HEK293 (cell line): ENCODE data around the gene AGPAT4.

Source experiments
- CTCF ChIA-PET: fragments of 350-600 bp; formaldehyde crosslinking; extraction: SDS; loops from one replicate; lab custom pipeline; 2021; ENCODE audit warnings: antibody characterized with exemption; lab: Yijun Ruan, JAX
- POLR2A ChIA-PET: fragments of 300-600 bp; formaldehyde crosslinking; extraction: SDS; loops from one replicate; lab custom pipeline; 2020; ENCODE audit warnings: antibody characterized with exemption, inconsistent platforms; lab: Yijun Ruan, JAX
- H3K27ac ChIP-seq: fragments of 200-500 bp; sonication (Bioruptor generic); 2 replicates; pipeline ENCODE4 v1.5.1; 2014; ENCODE audit warnings: low read depth, low read length, control low read depth, inconsistent platforms; ENCODE audit errors: extremely low read depth
- H3K36me3 ChIP-seq, 2 experiments: fragments of 200-500 bp in 1 of 2; sonication (Bioruptor generic) in 1 of 2; 1 replicate in 1 of 2; 2 replicates in 1 of 2; pipeline ENCODE4 v1.5.1; 2014 to 2017; ENCODE audit warnings: inconsistent platforms in 2 of 2, low read length in 2 of 2; ENCODE audit not compliant: control insufficient read depth in 2 of 2, insufficient read depth in 1 of 2
- H3K4me1 ChIP-seq: fragments of 200-500 bp; sonication (Bioruptor generic); 2 replicates; pipeline ENCODE4 v1.5.1; 2014; ENCODE audit warnings: mild to moderate bottlenecking, low read length, inconsistent platforms; ENCODE audit not compliant: control insufficient read depth, insufficient read depth
- H3K4me3 ChIP-seq: 2 replicates; pipeline ENCODE4 v1.5.1; 2011; ENCODE audit warnings: low read depth, mild to moderate bottlenecking, control low read depth, low read length, moderate library complexity
- H3K9me3 ChIP-seq: fragments of 200-500 bp; sonication (Bioruptor generic); 2 replicates; pipeline ENCODE4 v1.5.1; 2014; ENCODE audit warnings: low read depth, low read length, inconsistent platforms; ENCODE audit not compliant: control insufficient read depth, insufficient read depth
- BCL11A ChIP-seq: fragments of 450-650 bp; formaldehyde crosslinking; IDR thresholded peaks from 2 replicates; pipeline ENCODE4 v1.5.1; 2016; ENCODE audit warnings: low read depth, missing biosample characterization, missing genetic modification characterization
- IKZF3 ChIP-seq: fragments of 450-650 bp; IDR thresholded peaks from 2 replicates; pipeline ENCODE4 v1.5.0; 2018; ENCODE audit warnings: missing biosample characterization, mild to moderate bottlenecking, missing genetic modification characterization, moderate library complexity
- MYNN ChIP-seq: fragments of 450-650 bp; formaldehyde crosslinking; IDR thresholded peaks from 2 replicates; pipeline ENCODE4 v1.5.1; 2016; ENCODE audit warnings: missing biosample characterization, missing genetic modification characterization, borderline replicate concordance
- RBAK ChIP-seq: fragments of 450-650 bp; formaldehyde crosslinking; IDR thresholded peaks from 2 replicates; pipeline ENCODE4 v1.5.1; 2016; ENCODE audit warnings: missing biosample characterization, missing genetic modification characterization
- SP7 ChIP-seq: fragments of 450-650 bp; formaldehyde crosslinking; IDR thresholded peaks from 2 replicates; pipeline ENCODE4 v1.5.1; 2016; ENCODE audit warnings: missing biosample characterization, missing genetic modification characterization
- TCF7L2 ChIP-seq: IDR thresholded peaks from 2 replicates; pipeline ENCODE4 v1.6.1; 2011; ENCODE audit warnings: low read depth, mild to moderate bottlenecking, inconsistent platforms, low read length, moderate library complexity, borderline replicate concordance
- ZIC2 ChIP-seq: fragments of 450-650 bp; formaldehyde crosslinking; IDR thresholded peaks from 2 replicates; pipeline ENCODE4 v1.5.1; 2016; ENCODE audit warnings: missing biosample characterization, missing genetic modification characterization
- ZNF121 ChIP-seq: fragments of 450-650 bp; formaldehyde crosslinking; IDR thresholded peaks from 2 replicates; pipeline ENCODE4 v1.5.1; 2016; ENCODE audit warnings: missing biosample characterization, missing genetic modification characterization
- ZNF155 ChIP-seq: fragments of 450-650 bp; formaldehyde crosslinking; IDR thresholded peaks from 2 replicates; pipeline ENCODE4 v1.5.1; 2016; ENCODE audit warnings: missing biosample characterization, missing genetic modification characterization
- ZNF16 ChIP-seq: fragments of 450-650 bp; formaldehyde crosslinking; IDR thresholded peaks from 2 replicates; pipeline ENCODE4 v1.5.1; 2016; ENCODE audit warnings: low read depth, missing biosample characterization, missing genetic modification characterization
- ZNF184 ChIP-seq: fragments of 450-650 bp; IDR thresholded peaks from 2 replicates; pipeline ENCODE4 v1.5.1; 2018; ENCODE audit warnings: missing biosample characterization, mild to moderate bottlenecking, missing genetic modification characterization
- ZNF529 ChIP-seq: fragments of 450-650 bp; formaldehyde crosslinking; IDR thresholded peaks from 2 replicates; pipeline ENCODE4 v1.5.1; 2017; ENCODE audit warnings: missing genetic modification characterization, missing biosample characterization; ENCODE audit not compliant: insufficient replicate concordance
- ZNF596 ChIP-seq: fragments of 450-650 bp; IDR thresholded peaks from 2 replicates; pipeline ENCODE4 v1.5.0; 2018; ENCODE audit warnings: missing biosample characterization, mild to moderate bottlenecking, missing genetic modification characterization, moderate library complexity
- ZNF629 ChIP-seq: fragments of 450-650 bp; formaldehyde crosslinking; IDR thresholded peaks from 2 replicates; pipeline ENCODE4 v1.5.1; 2017; ENCODE audit warnings: missing biosample characterization, missing genetic modification characterization
- ZNF654 ChIP-seq: fragments of 450-650 bp; formaldehyde crosslinking; IDR thresholded peaks from 2 replicates; pipeline ENCODE4 v1.5.1; 2016; ENCODE audit warnings: low read depth, missing biosample characterization, missing genetic modification characterization
- ZNF768 ChIP-seq: fragments of 450-650 bp; formaldehyde crosslinking; IDR thresholded peaks from 2 replicates; pipeline ENCODE4 v1.5.1; 2018; ENCODE audit warnings: missing biosample characterization, mild to moderate bottlenecking, missing genetic modification characterization
- ZNF792 ChIP-seq: fragments of 450-650 bp; formaldehyde crosslinking; IDR thresholded peaks from 2 replicates; pipeline ENCODE4 v1.5.1; 2016; ENCODE audit warnings: missing biosample characterization, missing genetic modification characterization
- TF ChIP-seq, protein P1 (sequence below): fragments of 450-650 bp; formaldehyde crosslinking; IDR thresholded peaks from 2 replicates; pipeline ENCODE4 v1.5.1; 2016; ENCODE audit warnings: missing biosample characterization, missing genetic modification characterization
- TF ChIP-seq, protein P2 (sequence below): fragments of 450-650 bp; formaldehyde crosslinking; IDR thresholded peaks from 2 replicates; pipeline ENCODE4 v1.5.1; 2017; ENCODE audit warnings: missing biosample characterization, mild to moderate bottlenecking, missing genetic modification characterization, moderate library complexity
- TF ChIP-seq, protein P3 (sequence below): fragments of 450-650 bp; formaldehyde crosslinking; optimal IDR thresholded peaks from 2 replicates; pipeline ENCODE3; 2016; ENCODE audit warnings: missing biosample characterization, mild to moderate bottlenecking, missing genetic modification characterization
- TF ChIP-seq, protein P4 (sequence below): fragments of 450-650 bp; formaldehyde crosslinking; IDR thresholded peaks from 2 replicates; pipeline ENCODE4 v1.5.1; 2017; ENCODE audit warnings: missing biosample characterization, missing genetic modification characterization
- TF ChIP-seq, protein P5 (sequence below): fragments of 450-650 bp; formaldehyde crosslinking; IDR thresholded peaks from 2 replicates; pipeline ENCODE4 v1.5.1; 2016; ENCODE audit warnings: missing biosample characterization, missing genetic modification characterization

The AGPAT4 gene

DNA sequence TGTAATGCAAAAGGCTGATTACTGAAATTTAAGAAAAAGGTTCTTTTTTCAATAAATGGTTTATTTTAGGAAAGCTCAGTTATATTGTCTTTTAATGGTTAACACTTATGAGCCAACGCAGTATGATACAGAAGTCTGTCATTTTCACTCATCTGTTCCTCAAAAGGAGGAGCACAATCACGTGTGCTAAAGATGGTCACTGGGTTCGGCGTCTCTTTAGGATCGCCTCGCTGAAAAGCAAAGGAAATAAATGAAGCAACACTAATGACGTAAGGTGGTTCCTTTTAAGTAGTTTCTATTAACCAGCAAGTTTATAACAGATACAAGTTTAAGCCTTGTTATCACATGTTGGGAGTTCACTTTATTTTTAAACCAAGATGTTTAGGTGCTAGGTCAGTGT lies 156.6 kb downstream of the AGPAT4 start:
- Histone ChIP-seq H3K9me3 (no peaks in the 10 kb centered on the region), H3K27ac (no peak overlapping the region), H3K4me3 (no peak overlapping the region), H3K36me3 (peaks cover 0 to 78% of the 10 kb centered on the region in 2 experiments; a peak in 2 of 3 replicates), H3K4me1 (no peaks in the 10 kb centered on the region)
- ChIA-PET CTCF (interaction anchor here (0.7 kb wide), 1 partner anchor 16 kb away, joined by 4 read pairs; no protein-coding TSS in a partner anchor), POLR2A (no interaction called here)
- TF ChIP-seq ZNF792 (no peak), ZNF654 (tag by site-specific recombination) (no peak), ZNF629 (no peak)

DNA sequence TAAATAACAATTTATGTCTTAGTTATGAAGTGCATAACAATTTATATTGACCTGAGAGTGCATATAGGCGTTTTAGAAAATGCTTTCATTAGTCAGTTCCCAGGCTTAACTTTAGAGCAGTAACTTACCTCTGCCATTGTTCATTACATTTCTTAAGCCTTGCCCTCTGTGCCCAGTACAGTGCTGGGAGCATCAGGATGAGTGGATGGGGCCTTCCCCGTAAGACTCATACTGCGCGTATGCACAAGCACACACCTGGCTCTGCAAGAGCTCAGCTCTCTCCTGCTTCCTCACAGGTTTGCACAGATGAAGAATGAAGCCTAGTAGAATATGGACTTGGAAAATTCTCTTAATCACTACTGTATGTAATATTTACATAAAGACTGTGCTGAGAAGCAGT lies 157.3 kb downstream of the AGPAT4 start:
- peaks cover 0 to 85% of the 10 kb centered on the region in 2 experiments; a peak in 2 of 3 replicates for H3K36me3 ChIP-seq
- H3K4me1 ChIP-seq = no peaks in the 10 kb centered on the region
- CTCF ChIA-PET = interaction anchor here (0.6 kb wide), 1 partner anchor 447 kb away, joined by 3 read pairs; no protein-coding TSS in a partner anchor
- POLR2A ChIA-PET = no interaction called here
- H3K4me3 ChIP-seq = no peak overlapping the region
- TF ChIP-seq ZNF16 (tag by site-specific recombination) (no peak), SP7 (no peak), ZNF529 (tag by site-specific recombination) (no peak), RBAK (tag by site-specific recombination) (no peak), BCL11A (tag by site-specific recombination) (no peak), ZNF768 (tag by site-specific recombination) (no peak), ZNF184 (tag by site-specific recombination) (no peak), ZNF121 (no peak), ZIC2 (tag by site-specific recombination) (no peak), ZNF596 (tag by site-specific recombination) (no peak), ZNF155 (tag by site-specific recombination) (no peak), MYNN (tag by site-specific recombination) (no peak), IKZF3 (tag by site-specific recombination) (no peak), ZNF792 (no peak), TCF7L2 (no peak)
- TF ChIP-seq, protein P1, sequence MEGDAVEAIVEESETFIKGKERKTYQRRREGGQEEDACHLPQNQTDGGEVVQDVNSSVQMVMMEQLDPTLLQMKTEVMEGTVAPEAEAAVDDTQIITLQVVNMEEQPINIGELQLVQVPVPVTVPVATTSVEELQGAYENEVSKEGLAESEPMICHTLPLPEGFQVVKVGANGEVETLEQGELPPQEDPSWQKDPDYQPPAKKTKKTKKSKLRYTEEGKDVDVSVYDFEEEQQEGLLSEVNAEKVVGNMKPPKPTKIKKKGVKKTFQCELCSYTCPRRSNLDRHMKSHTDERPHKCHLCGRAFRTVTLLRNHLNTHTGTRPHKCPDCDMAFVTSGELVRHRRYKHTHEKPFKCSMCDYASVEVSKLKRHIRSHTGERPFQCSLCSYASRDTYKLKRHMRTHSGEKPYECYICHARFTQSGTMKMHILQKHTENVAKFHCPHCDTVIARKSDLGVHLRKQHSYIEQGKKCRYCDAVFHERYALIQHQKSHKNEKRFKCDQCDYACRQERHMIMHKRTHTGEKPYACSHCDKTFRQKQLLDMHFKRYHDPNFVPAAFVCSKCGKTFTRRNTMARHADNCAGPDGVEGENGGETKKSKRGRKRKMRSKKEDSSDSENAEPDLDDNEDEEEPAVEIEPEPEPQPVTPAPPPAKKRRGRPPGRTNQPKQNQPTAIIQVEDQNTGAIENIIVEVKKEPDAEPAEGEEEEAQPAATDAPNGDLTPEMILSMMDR (tag by site-specific recombination) = no peak
- TF ChIP-seq, protein P2, sequence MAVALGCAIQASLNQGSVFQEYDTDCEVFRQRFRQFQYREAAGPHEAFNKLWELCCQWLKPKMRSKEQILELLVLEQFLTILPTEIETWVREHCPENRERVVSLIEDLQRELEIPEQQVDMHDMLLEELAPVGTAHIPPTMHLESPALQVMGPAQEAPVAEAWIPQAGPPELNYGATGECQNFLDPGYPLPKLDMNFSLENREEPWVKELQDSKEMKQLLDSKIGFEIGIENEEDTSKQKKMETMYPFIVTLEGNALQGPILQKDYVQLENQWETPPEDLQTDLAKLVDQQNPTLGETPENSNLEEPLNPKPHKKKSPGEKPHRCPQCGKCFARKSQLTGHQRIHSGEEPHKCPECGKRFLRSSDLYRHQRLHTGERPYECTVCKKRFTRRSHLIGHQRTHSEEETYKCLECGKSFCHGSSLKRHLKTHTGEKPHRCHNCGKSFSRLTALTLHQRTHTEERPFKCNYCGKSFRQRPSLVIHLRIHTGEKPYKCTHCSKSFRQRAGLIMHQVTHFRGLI (tag by site-specific recombination) = no peak
- TF ChIP-seq, protein P3, sequence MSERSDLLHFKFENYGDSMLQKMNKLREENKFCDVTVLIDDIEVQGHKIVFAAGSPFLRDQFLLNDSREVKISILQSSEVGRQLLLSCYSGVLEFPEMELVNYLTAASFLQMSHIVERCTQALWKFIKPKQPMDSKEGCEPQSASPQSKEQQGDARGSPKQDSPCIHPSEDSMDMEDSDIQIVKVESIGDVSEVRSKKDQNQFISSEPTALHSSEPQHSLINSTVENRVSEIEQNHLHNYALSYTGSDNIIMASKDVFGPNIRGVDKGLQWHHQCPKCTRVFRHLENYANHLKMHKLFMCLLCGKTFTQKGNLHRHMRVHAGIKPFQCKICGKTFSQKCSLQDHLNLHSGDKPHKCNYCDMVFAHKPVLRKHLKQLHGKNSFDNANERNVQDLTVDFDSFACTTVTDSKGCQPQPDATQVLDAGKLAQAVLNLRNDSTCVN (tag by site-specific recombination) = no peak
- TF ChIP-seq, protein P4, sequence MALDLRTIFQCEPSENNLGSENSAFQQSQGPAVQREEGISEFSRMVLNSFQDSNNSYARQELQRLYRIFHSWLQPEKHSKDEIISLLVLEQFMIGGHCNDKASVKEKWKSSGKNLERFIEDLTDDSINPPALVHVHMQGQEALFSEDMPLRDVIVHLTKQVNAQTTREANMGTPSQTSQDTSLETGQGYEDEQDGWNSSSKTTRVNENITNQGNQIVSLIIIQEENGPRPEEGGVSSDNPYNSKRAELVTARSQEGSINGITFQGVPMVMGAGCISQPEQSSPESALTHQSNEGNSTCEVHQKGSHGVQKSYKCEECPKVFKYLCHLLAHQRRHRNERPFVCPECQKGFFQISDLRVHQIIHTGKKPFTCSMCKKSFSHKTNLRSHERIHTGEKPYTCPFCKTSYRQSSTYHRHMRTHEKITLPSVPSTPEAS = no peak
- TF ChIP-seq, protein P5, sequence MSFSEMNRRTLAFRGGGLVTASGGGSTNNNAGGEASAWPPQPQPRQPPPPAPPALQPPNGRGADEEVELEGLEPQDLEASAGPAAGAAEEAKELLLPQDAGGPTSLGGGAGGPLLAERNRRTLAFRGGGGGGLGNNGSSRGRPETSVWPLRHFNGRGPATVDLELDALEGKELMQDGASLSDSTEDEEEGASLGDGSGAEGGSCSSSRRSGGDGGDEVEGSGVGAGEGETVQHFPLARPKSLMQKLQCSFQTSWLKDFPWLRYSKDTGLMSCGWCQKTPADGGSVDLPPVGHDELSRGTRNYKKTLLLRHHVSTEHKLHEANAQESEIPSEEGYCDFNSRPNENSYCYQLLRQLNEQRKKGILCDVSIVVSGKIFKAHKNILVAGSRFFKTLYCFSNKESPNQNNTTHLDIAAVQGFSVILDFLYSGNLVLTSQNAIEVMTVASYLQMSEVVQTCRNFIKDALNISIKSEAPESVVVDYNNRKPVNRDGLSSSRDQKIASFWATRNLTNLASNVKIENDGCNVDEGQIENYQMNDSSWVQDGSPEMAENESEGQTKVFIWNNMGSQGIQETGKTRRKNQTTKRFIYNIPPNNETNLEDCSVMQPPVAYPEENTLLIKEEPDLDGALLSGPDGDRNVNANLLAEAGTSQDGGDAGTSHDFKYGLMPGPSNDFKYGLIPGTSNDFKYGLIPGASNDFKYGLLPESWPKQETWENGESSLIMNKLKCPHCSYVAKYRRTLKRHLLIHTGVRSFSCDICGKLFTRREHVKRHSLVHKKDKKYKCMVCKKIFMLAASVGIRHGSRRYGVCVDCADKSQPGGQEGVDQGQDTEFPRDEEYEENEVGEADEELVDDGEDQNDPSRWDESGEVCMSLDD (tag by site-specific recombination) = no peak
- TF ChIP-seq, all 188 proteins: peak for 0
- Histone ChIP-seq H3K9me3 (no peaks in the 10 kb centered on the region), H3K27ac (no peak overlapping the region)
